Activated B cell treated with CpG ODN at 0.5 μM for 24 hours (primary cell): ENCODE measurements around the gene CYP46A1. TPM values are rescaled to one million over a fixed set of nuclear protein-coding genes. Genes with fewer than 3 reads are reported as not detected.

ENCODE experiments used
- ATAC-seq: fragments of 200-7000 bp; cut with Tn5 transposase; one replicate; pipeline ENCODE4 v1.10.0; 2021; ENCODE audit warnings: low read depth, mild to moderate bottlenecking, moderate library complexity
- CTCF ChIA-PET: fragments of 350-600 bp; sonication (Branson Sonifier 250); formaldehyde crosslinking; loops from one replicate; lab custom pipeline; 2021; ENCODE audit warnings: antibody characterized with exemption; lab: Charles Lee
- POLR2A ChIA-PET: fragments of 350-600 bp; sonication (Branson Sonifier 250); formaldehyde crosslinking; loops from one replicate; lab custom pipeline; 2021; ENCODE audit warnings: antibody characterized with exemption; lab: Charles Lee
- DNase-seq: peaks from one replicate; pipeline ENCODE4 v3.0.0; 2022
- H3K27ac Mint-ChIP-seq: one replicate; pipeline ENCODE4 v1.8.0; 2020; ENCODE audit warnings: mixed read lengths
- H3K27me3 Mint-ChIP-seq: one replicate; pipeline ENCODE4 v1.8.0; 2021; ENCODE audit warnings: mixed read lengths
- H3K36me3 Mint-ChIP-seq: one replicate; pipeline ENCODE4 v1.8.0; 2021; ENCODE audit warnings: low read depth, mixed read lengths
- H3K4me1 Mint-ChIP-seq: one replicate; pipeline ENCODE4 v1.8.0; 2021; ENCODE audit warnings: mixed read lengths
- H3K4me3 Mint-ChIP-seq: one replicate; pipeline ENCODE4 v1.8.0; 2020; ENCODE audit warnings: mild to moderate bottlenecking, mixed read lengths
- H3K9me3 Mint-ChIP-seq: one replicate; pipeline ENCODE4 v1.8.0; 2020; ENCODE audit warnings: mixed read lengths
- intact Hi-C: fragments of 100-400 bp; cut with micrococcal nuclease; formaldehyde crosslinking; loops from one replicate; pipeline ENCODE4 v1.15.1; 2024
- total RNA-seq: library from RNA; stranded (reverse); gene quantifications from 2 replicates; pipeline ENCODE4 v1.2.3, GENCODE V29; 2022
- TF ChIP-seq, protein P1 (sequence below): fragments of 200-600 bp; IDR thresholded peaks from one replicate; pipeline ENCODE4 v1.8.0; 2022; ENCODE audit warnings: antibody characterized with exemption, mild to moderate bottlenecking

CYP46A1 gene
- total RNA-seq, 1 donor from 2014 or later = not detected

- peaks cover 60% of the 10 kb centered on the region for H3K27me3 Mint-ChIP-seq
- ChIA-PET CTCF (no interaction called here), POLR2A (interaction anchor here (0.6 kb wide), 1 partner anchor 29 kb away, joined by 8 read pairs; no protein-coding TSS in a partner anchor)
- peaks cover 17% of the 10 kb centered on the region for H3K4me1 Mint-ChIP-seq
- no peak overlapping the region for H3K27ac Mint-ChIP-seq
- no peaks in the 10 kb centered on the region for H3K9me3 Mint-ChIP-seq
- ATAC-seq (no peak), DNase-seq (no peak)
- TF ChIP-seq, protein P1, sequence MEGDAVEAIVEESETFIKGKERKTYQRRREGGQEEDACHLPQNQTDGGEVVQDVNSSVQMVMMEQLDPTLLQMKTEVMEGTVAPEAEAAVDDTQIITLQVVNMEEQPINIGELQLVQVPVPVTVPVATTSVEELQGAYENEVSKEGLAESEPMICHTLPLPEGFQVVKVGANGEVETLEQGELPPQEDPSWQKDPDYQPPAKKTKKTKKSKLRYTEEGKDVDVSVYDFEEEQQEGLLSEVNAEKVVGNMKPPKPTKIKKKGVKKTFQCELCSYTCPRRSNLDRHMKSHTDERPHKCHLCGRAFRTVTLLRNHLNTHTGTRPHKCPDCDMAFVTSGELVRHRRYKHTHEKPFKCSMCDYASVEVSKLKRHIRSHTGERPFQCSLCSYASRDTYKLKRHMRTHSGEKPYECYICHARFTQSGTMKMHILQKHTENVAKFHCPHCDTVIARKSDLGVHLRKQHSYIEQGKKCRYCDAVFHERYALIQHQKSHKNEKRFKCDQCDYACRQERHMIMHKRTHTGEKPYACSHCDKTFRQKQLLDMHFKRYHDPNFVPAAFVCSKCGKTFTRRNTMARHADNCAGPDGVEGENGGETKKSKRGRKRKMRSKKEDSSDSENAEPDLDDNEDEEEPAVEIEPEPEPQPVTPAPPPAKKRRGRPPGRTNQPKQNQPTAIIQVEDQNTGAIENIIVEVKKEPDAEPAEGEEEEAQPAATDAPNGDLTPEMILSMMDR = no peak
- H3K4me3 Mint-ChIP-seq = no peak overlapping the region
- no peaks in the 10 kb centered on the region for H3K36me3 Mint-ChIP-seq
- intact Hi-C loops = no loop called here
These were observed 5.5 kb downstream of the CYP46A1 start for GRCh38 chr14:99689266-99690236.

GRCh38 chr14:99690636-99691035, 6.5 kb downstream of the CYP46A1 start:
- H3K27ac Mint-ChIP-seq = no peak overlapping the region
- peaks cover 56% of the 10 kb centered on the region for H3K27me3 Mint-ChIP-seq
- H3K4me3 Mint-ChIP-seq = no peak overlapping the region
- intact Hi-C loops = no loop called here
- ATAC-seq (no peak), DNase-seq (no peak)
- no peaks in the 10 kb centered on the region for H3K36me3 Mint-ChIP-seq
- TF ChIP-seq, protein P1 = no peak
- peaks cover 14% of the 10 kb centered on the region for H3K4me1 Mint-ChIP-seq
- ChIA-PET CTCF (no interaction called here), POLR2A (no interaction called here)
- no peaks in the 10 kb centered on the region for H3K9me3 Mint-ChIP-seq

GRCh38 chr14:99691111-99691885, 7.2 kb downstream of the CYP46A1 start:
- no peak overlapping the region for H3K4me3 Mint-ChIP-seq
- peaks cover 14% of the 10 kb centered on the region for H3K4me1 Mint-ChIP-seq
- POLR2A ChIA-PET = no interaction called here
- H3K27me3 Mint-ChIP-seq = peaks cover 49% of the 10 kb centered on the region
- TF ChIP-seq, protein P1 = no peak
- CTCF ChIA-PET = no interaction called here
- no peaks in the 10 kb centered on the region for H3K36me3 Mint-ChIP-seq
- intact Hi-C loops = no loop called here
- DNase-seq (no peak), ATAC-seq (no peak)
- no peak overlapping the region for H3K27ac Mint-ChIP-seq
- H3K9me3 Mint-ChIP-seq = no peaks in the 10 kb centered on the region

- peaks cover 38% of the 10 kb centered on the region for H3K27me3 Mint-ChIP-seq
- CTCF ChIA-PET = no interaction called here
- no peaks in the 10 kb centered on the region for H3K36me3 Mint-ChIP-seq
- POLR2A ChIA-PET = no interaction called here
- peaks cover 6% of the 10 kb centered on the region for H3K9me3 Mint-ChIP-seq
- H3K27ac Mint-ChIP-seq = no peak overlapping the region
- H3K4me1 Mint-ChIP-seq = no peaks in the 10 kb centered on the region
- ATAC-seq = no peak
- intact Hi-C loops = no loop called here
- TF ChIP-seq, protein P1 = no peak
- DNase-seq = no peak
- no peak overlapping the region for H3K4me3 Mint-ChIP-seq
These were observed 9.8 kb downstream of the CYP46A1 start for GRCh38 chr14:99693918-99694317.

DNA sequence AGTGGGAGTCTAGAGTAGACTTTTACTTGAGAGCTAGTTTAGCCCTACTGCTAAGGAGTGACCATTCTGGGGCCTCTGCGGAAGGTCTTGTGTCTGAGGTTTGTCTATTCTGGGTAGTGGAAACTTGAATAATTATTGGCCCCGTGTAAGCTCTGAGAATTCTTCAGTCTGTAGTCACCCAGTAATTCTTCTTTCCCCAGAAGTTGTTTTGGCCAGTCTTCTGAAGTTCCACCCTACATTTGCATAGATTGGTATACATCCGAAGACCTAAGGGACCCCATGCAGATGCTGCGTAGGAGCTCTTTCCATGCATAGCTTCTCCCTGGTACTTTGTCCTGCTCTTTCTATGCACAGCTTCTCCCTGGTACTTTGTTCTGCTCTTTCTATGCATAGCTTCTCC, 12.8 kb downstream of the CYP46A1 start:
- no peak overlapping the region for H3K27ac Mint-ChIP-seq
- CTCF ChIA-PET = no interaction called here
- no peak for ATAC-seq

More for the DNA sequence above, 12.8 kb downstream of the CYP46A1 start:
- intact Hi-C loops = no loop called here
- Mint-ChIP-seq H3K4me1 (no peaks in the 10 kb centered on the region), H3K4me3 (no peak overlapping the region), H3K9me3 (peaks cover 6% of the 10 kb centered on the region), H3K36me3 (peaks cover under 1% of the 10 kb centered on the region), H3K27me3 (peaks cover 20% of the 10 kb centered on the region)
- POLR2A ChIA-PET = no interaction called here
- TF ChIP-seq, protein P1 = no peak
- no peak for DNase-seq
